Left ventricle myocardium inferior (tissue), 1 donor: ENCODE measurements around the gene SMCO1. TPM values are rescaled to one million over a fixed set of nuclear protein-coding genes. Genes with fewer than 3 reads are reported as not detected.

Experiments
- DNase-seq: peaks from one replicate; pipeline ENCODE4 v3.0.0-alpha.2; 2020
- H3K27ac ChIP-seq: fragments of 200-600 bp; replicated peaks from 2 replicates; pipeline ENCODE4 v1.8.0; 2021
- H3K27me3 ChIP-seq: fragments of 200-600 bp; 2 replicates; pipeline ENCODE4 v1.8.0; 2021; ENCODE audit warnings: low read depth
- H3K36me3 ChIP-seq: fragments of 200-600 bp; 2 replicates; pipeline ENCODE4 v1.8.0; 2021
- H3K4me1 ChIP-seq: fragments of 200-600 bp; 2 replicates; pipeline ENCODE4 v1.8.0; 2021
- H3K4me3 ChIP-seq: fragments of 200-600 bp; 2 replicates; pipeline ENCODE4 v1.8.0; 2021; ENCODE audit warnings: mild to moderate bottlenecking, moderate library complexity
- H3K9me3 ChIP-seq: fragments of 200-600 bp; replicated peaks from 2 replicates; pipeline ENCODE4 v1.8.0; 2021
- CTCF ChIP-seq: fragments of 200-600 bp; IDR thresholded peaks from 2 replicates; pipeline ENCODE4 v1.8.0; 2021; ENCODE audit warnings: antibody characterized with exemption, mild to moderate bottlenecking, borderline replicate concordance
- intact Hi-C: fragments of 100-400 bp; cut with micrococcal nuclease; formaldehyde crosslinking; loops from one replicate; pipeline ENCODE4 v1.11.0; 2022
- total RNA-seq: library from RNA; stranded (reverse); fragmentation: NEBNext Ultra II Directional; extraction: Animal tissue kit (Norgen Biotek cat#: 25700); gene quantifications from one replicate; pipeline ENCODE4 v1.2.1, GENCODE V29; 2021
- donor health status: DM: no; HTN: yes; CAD: no; lungs with severe emphysema.

SMCO1 gene
- total RNA-seq, 1 donor from 2014 or later, result 73.0 TPM

- H3K27ac ChIP-seq, result no peak overlapping the region
- H3K27me3 ChIP-seq, result no peaks in the 10 kb centered on the region
- no peaks in the 10 kb centered on the region for H3K36me3 ChIP-seq
- no peak overlapping the region for H3K4me3 ChIP-seq
- no peak for DNase-seq
- intact Hi-C loops, result no loop called here
- no peak for TF ChIP-seq CTCF
- H3K4me1 ChIP-seq, result no peaks in the 10 kb centered on the region
- H3K9me3 ChIP-seq, result no peaks in the 10 kb centered on the region
Measured at GRCh38 chr3:196546537-196546936, 31.4 kb upstream of the SMCO1 start.

GRCh38 chr3:196544491-196544992 lies 29.4 kb upstream of the SMCO1 start:
- H3K4me3 ChIP-seq, result no peak overlapping the region
- intact Hi-C loops, result no loop called here
- no peaks in the 10 kb centered on the region for H3K9me3 ChIP-seq
- DNase-seq, result no peak
- TF ChIP-seq CTCF, result no peak
- no peaks in the 10 kb centered on the region for H3K36me3 ChIP-seq
- H3K4me1 ChIP-seq, result no peaks in the 10 kb centered on the region
- H3K27me3 ChIP-seq, result no peaks in the 10 kb centered on the region
- no peak overlapping the region for H3K27ac ChIP-seq

- intact Hi-C loops, result no loop called here
- no peak overlapping the region for H3K4me3 ChIP-seq
- no peaks in the 10 kb centered on the region for H3K4me1 ChIP-seq
Measured at GRCh38 chr3:196541684-196542445, 26.7 kb upstream of the SMCO1 start.

GRCh38 chr3:196537319-196537984 lies 22.3 kb upstream of the SMCO1 start:
- TF ChIP-seq CTCF, result peak; percentile 69
- no peak overlapping the region for H3K4me3 ChIP-seq
- no peaks in the 10 kb centered on the region for H3K4me1 ChIP-seq
- no peaks in the 10 kb centered on the region for H3K36me3 ChIP-seq
- peaks cover 16% of the 10 kb centered on the region for H3K27me3 ChIP-seq
- DNase-seq, result no peak
- intact Hi-C loops, result no loop called here
- H3K27ac ChIP-seq, result no peak overlapping the region
- H3K9me3 ChIP-seq, result no peaks in the 10 kb centered on the region

More at GRCh38 chr3:196541684-196542445, 26.7 kb upstream of the SMCO1 start:
- Histone ChIP-seq H3K27me3 (peaks cover 3% of the 10 kb centered on the region), H3K27ac (no peak overlapping the region), H3K9me3 (no peaks in the 10 kb centered on the region), H3K36me3 (no peaks in the 10 kb centered on the region)
- DNase-seq, result no peak
- TF ChIP-seq CTCF, result no peak

- H3K36me3 ChIP-seq, result no peaks in the 10 kb centered on the region
- H3K27me3 ChIP-seq, result peaks cover 26% of the 10 kb centered on the region
- H3K4me3 ChIP-seq, result no peak overlapping the region
- no peak for DNase-seq
- intact Hi-C loops, result no loop called here
- H3K4me1 ChIP-seq, result peaks cover 4% of the 10 kb centered on the region
- no peak overlapping the region for H3K27ac ChIP-seq
- no peak for TF ChIP-seq CTCF
- H3K9me3 ChIP-seq, result peaks cover 9% of the 10 kb centered on the region
Measured at GRCh38 chr3:196533260-196533681, 18.1 kb upstream of the SMCO1 start.
